Esophagus muscularis mucosa (tissue), 3 donors: ENCODE results near the gene CNTFR.

Source experiments
- POLR2A ChIP-seq: fragments of 450-650 bp; IDR thresholded peaks from one replicate; pipeline ENCODE4 v1.6.1; 2017; ENCODE audit warnings: antibody characterized with exemption, moderate library complexity, mild to moderate bottlenecking, low read depth
- POLR2AphosphoS5 ChIP-seq, 2 donors: sonication (generic); formaldehyde crosslinking; IDR thresholded peaks; one replicate each; pipeline ENCODE4 v1.6.1; 2017; ENCODE audit warnings: antibody characterized with exemption in 2 of 2
- TF ChIP-seq, protein P1 (sequence below), 3 experiments: fragments of 200-600 bp in 2 of 3; fragments of 450-650 bp in 1 of 3; sonication (generic) in 2 of 3; IDR thresholded peaks; one replicate each; pipeline ENCODE4 v1.5.1; 2017 to 2019; ENCODE audit warnings: antibody characterized with exemption in 3 of 3, mild to moderate bottlenecking in 2 of 3, moderate library complexity in 1 of 3

DNA sequence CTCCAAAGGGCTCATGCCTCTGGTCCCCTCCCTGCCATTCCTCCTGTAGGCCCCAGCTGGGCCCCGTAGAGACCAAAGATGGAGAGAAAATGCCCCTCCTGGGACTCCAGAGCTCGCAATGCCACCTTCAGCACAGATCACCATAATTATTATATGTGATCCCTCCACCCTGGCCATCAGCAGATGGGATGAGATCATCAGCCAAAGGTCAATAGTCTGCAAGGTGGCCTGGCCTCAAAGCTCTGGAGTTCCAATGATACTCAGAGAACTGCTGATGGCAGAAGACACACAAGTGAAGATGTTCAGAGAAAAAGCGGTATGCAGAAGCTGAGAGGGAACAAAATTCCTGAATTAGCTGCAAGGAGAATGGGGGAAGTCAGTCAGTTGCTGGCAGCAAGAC is 17.4 kb upstream of the CNTFR start:
- TF ChIP-seq, protein P1, sequence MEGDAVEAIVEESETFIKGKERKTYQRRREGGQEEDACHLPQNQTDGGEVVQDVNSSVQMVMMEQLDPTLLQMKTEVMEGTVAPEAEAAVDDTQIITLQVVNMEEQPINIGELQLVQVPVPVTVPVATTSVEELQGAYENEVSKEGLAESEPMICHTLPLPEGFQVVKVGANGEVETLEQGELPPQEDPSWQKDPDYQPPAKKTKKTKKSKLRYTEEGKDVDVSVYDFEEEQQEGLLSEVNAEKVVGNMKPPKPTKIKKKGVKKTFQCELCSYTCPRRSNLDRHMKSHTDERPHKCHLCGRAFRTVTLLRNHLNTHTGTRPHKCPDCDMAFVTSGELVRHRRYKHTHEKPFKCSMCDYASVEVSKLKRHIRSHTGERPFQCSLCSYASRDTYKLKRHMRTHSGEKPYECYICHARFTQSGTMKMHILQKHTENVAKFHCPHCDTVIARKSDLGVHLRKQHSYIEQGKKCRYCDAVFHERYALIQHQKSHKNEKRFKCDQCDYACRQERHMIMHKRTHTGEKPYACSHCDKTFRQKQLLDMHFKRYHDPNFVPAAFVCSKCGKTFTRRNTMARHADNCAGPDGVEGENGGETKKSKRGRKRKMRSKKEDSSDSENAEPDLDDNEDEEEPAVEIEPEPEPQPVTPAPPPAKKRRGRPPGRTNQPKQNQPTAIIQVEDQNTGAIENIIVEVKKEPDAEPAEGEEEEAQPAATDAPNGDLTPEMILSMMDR (IDR thresholded peaks at IDR 0.05), result no peak
- TF ChIP-seq POLR2A, result no peak
- TF ChIP-seq POLR2AphosphoS5 (IDR thresholded peaks at IDR 0.05), result no peak
